Mucosa of rectum (tissue), 2 donors: ENCODE measurements around the gene YDJC.
"Not testable (repeated sequence)": the region's sequence is repeated elsewhere in the genome, so short reads cannot be mapped to it uniquely, and the experiment has no call there.

ENCODE experiments used
- H3K27ac ChIP-seq, 2 donors: one replicate each; pipeline ENCODE4 v1.7.0; 2013; ENCODE audit warnings: inconsistent platforms in 2 of 2, low read depth in 2 of 2, low read length in 2 of 2
- H3K27me3 ChIP-seq, 2 donors: one replicate each; pipeline ENCODE4 v1.7.0; 2013; ENCODE audit warnings: low read length in 2 of 2; ENCODE audit not compliant: control insufficient read depth in 2 of 2, insufficient read depth in 2 of 2
- H3K36me3 ChIP-seq, 2 donors: one replicate each; pipeline ENCODE4 v1.7.0; 2013; ENCODE audit warnings: low read length in 2 of 2; ENCODE audit not compliant: control insufficient read depth in 2 of 2, insufficient read depth in 2 of 2
- H3K4me1 ChIP-seq, 2 donors: one replicate each; pipeline ENCODE4 v1.7.0; 2013; ENCODE audit warnings: low read length in 2 of 2, mild to moderate bottlenecking in 1 of 2; ENCODE audit not compliant: control insufficient read depth in 2 of 2, insufficient read depth in 2 of 2
- H3K4me3 ChIP-seq, 2 donors: one replicate each; pipeline ENCODE4 v1.7.0; 2013; ENCODE audit warnings: low read length in 2 of 2
- H3K9ac ChIP-seq, 2 donors: one replicate each; pipeline ENCODE4 v1.7.0; 2013; ENCODE audit warnings: low read length in 2 of 2, low read depth in 1 of 2, mild to moderate bottlenecking in 1 of 2
- H3K9me3 ChIP-seq, 2 donors: one replicate each; pipeline ENCODE4 v1.7.0; 2013; ENCODE audit warnings: low read length in 2 of 2; ENCODE audit not compliant: control insufficient read depth in 2 of 2
- donor health status: healthy.
- donor health status: Normal muscosa, but diverticular disease.

Gene YDJC

DNA sequence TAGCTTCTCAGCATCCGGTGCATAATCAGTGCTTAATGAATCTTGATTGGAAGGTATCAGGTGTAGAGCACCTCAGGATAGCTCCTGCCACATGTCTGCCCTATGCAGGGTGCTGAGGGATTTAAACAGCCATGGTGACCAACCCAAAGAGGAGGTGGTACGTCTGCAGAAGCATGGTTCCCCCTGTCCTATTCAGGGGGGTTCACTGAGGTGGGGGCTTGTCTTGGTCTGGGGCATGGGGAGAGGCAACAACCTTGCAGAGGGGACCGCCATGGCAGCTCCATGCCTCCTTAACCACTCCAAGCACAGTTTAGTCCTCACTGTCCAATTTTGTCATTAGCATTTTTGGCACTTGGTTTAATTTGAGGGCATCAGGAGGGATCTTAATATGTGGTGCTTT, 37.4 kb downstream of the YDJC start:
- Histone ChIP-seq H3K4me1 (peaks cover 2 to 4% of the 10 kb centered on the region in 2 donors), H3K27me3 (no peaks in the 10 kb centered on the region), H3K4me3 (no peak overlapping the region), H3K36me3 (peaks cover 27 to 41% of the 10 kb centered on the region in 2 donors), H3K9me3 (no peaks in the 10 kb centered on the region), H3K9ac (no peak overlapping the region), H3K27ac (no peak overlapping the region)

DNA sequence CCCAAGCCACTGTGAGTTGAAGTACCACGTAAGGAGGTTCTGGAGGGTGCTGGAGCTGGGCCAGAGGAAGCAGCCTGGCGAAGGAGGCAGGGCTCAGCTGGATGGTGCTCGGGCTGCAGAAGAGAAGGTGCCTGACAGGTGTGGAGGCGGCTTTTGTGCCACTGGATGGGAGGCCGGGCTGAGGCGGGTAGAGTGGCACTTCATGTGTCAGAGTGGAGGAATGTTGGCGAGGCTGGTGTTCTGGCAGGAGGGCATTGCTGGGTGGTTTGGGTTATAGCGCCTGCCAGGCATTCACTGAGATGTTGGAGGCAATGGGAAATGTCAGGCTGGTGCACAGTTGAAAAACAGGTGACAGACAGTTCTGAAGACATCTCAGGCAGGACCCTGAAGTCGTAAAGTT, 38.1 kb downstream of the YDJC start:
- H3K4me1 ChIP-seq: peaks cover 2 to 6% of the 10 kb centered on the region in 2 donors
- no peak overlapping the region for H3K9ac ChIP-seq
- H3K4me3 ChIP-seq: no peak overlapping the region
- no peak overlapping the region for H3K27ac ChIP-seq
- H3K27me3 ChIP-seq: no peaks in the 10 kb centered on the region
- H3K36me3 ChIP-seq: peaks cover 27 to 41% of the 10 kb centered on the region in 2 donors
- H3K9me3 ChIP-seq: no peaks in the 10 kb centered on the region

DNA sequence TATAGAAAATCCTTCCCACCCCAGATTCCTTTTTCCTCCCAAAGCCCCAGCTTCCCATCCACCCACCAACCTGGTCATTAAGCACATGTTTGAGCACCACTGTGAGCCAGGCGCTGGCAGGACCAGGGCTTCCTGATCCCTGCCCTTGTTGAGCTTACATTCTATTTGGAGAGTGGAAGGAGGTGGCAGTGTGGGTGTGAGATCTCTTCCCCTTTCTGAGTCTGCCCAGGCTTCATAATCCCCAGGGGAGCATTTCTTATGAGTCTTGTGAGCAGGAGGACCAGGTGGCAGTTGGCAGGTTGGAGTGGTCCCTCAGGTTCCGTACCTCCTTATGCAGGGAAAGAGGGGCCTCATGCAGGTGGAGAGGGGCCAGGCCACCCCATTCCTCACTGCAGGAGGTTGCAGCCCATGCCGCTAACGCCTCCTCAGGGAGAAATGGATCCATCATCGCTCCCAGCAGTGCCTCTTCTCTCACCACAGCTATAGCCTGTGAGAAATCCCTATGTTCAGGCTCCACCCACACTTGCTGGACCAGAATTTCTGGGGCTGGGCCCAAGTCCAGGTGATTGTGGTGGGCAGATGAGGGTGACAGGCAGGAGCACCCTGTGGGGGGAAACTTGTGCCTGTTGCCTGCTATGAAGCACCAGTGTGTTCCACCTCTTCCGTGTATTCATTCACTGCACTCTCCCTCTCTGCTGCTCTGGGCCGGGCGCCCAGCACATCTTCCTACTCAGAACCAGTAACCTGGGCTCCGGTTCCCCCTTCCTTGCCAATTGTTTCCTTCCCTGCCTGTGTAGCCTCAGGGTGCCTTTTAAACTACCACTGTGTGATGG, 38.8 kb downstream of the YDJC start:
- H3K27ac ChIP-seq: no peak overlapping the region
- no peak overlapping the region for H3K4me3 ChIP-seq
- H3K4me1 ChIP-seq: peaks cover 2 to 6% of the 10 kb centered on the region in 2 donors
- no peaks in the 10 kb centered on the region for H3K27me3 ChIP-seq
- H3K9me3 ChIP-seq: no peaks in the 10 kb centered on the region
- H3K9ac ChIP-seq: no peak overlapping the region
- peaks cover 27 to 38% of the 10 kb centered on the region in 2 donors for H3K36me3 ChIP-seq

DNA sequence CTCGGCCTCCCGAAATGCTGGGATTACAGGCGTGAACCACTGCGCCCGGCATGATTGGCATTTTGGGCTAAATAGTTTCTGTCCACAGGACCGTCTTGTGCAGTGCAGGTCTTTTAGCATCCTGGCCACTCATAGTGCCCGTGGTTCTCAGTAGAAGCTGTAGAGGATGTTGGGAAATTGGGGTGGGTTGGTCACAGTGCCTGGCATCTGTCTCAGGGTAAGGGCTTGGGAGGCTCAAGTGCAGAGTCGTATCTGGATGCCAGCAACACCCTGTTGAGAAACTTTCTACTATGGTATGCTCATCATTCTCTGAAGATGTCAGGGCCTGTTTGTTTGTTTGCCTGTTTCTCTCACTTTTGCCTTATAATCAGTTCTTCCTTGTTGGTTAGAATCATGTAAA, 40.4 kb downstream of the YDJC start:
- Histone ChIP-seq H3K27me3 (no peaks in the 10 kb centered on the region), H3K9me3 (no peaks in the 10 kb centered on the region), H3K36me3 (peaks cover 17 to 28% of the 10 kb centered on the region in 2 donors), H3K27ac (no peak overlapping the region), H3K4me3 (no peak overlapping the region), H3K4me1 (peaks cover 2 to 6% of the 10 kb centered on the region in 2 donors), H3K9ac (no peak overlapping the region)

DNA sequence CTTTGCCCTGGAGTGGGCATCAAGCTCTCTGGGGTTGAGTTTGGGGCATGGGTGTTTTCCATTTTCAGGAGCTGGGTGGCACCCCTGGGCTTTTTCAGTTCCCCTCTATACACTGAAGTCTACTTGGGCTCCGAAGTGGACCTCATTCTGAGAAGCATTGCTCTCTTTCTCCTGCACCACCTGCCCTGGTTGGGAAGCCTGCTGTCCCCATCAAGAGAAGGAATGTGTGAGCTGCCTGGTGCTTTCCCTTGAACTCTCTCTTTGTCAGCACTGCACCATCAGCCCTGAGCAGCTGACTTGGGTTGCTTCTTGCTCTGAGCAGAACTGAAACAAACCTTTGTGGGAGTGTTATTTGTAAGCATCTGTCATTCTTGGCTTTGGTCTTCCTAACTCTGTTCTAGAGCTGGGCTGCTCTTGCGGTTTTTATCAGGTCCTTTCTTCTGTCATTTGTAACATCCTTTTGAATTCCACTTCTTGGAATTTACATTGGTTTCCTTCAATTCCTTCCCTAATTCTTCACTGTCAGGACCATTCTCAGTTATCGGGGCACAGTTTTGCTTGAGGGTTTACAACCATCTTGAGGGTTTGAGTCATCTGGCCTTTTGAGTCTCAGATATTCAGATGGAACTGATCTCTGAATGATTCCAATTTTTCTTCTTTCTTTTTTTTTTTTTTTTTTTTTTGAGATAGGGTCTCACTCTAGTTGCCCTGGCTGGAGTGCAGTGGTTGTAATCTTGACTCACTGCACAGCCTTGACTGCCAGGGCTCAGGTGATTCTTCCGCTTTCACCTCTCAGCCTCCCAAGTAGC, 41.8 kb downstream of the YDJC start:
- H3K36me3 ChIP-seq: peaks cover 4 to 17% of the 10 kb centered on the region in 2 donors
- peaks cover 2 to 6% of the 10 kb centered on the region in 2 donors for H3K4me1 ChIP-seq

DNA sequence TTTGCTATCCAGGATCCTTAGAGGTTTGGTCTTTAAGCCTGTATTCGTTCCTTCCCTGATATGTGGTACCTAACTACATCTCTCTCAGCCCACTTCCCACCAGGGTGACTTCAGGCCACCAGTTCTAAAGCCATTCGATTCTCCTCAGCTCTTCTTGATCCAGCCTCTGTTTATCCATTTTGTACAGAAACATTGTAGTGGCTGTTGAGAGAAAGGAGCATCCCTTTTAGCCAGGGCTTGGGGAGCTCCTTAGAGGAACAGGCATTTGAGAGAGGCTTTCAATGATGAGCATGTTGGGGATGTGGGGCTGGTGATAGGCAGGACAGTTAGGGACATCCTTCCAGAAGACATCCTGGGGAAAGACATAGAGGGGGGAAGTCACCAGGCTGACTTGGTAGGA, 44.4 kb downstream of the YDJC start:
- Histone ChIP-seq H3K27ac (no peak overlapping the region), H3K27me3 (no peaks in the 10 kb centered on the region)

More for the DNA sequence above, 41.8 kb downstream of the YDJC start:
- Histone ChIP-seq H3K9me3 (no peaks in the 10 kb centered on the region), H3K9ac (no peak overlapping the region), H3K27me3 (no peaks in the 10 kb centered on the region), H3K4me3 (no peak overlapping the region), H3K27ac (peak overlapping the region in 1 of 2 donors; percentile 5)

DNA sequence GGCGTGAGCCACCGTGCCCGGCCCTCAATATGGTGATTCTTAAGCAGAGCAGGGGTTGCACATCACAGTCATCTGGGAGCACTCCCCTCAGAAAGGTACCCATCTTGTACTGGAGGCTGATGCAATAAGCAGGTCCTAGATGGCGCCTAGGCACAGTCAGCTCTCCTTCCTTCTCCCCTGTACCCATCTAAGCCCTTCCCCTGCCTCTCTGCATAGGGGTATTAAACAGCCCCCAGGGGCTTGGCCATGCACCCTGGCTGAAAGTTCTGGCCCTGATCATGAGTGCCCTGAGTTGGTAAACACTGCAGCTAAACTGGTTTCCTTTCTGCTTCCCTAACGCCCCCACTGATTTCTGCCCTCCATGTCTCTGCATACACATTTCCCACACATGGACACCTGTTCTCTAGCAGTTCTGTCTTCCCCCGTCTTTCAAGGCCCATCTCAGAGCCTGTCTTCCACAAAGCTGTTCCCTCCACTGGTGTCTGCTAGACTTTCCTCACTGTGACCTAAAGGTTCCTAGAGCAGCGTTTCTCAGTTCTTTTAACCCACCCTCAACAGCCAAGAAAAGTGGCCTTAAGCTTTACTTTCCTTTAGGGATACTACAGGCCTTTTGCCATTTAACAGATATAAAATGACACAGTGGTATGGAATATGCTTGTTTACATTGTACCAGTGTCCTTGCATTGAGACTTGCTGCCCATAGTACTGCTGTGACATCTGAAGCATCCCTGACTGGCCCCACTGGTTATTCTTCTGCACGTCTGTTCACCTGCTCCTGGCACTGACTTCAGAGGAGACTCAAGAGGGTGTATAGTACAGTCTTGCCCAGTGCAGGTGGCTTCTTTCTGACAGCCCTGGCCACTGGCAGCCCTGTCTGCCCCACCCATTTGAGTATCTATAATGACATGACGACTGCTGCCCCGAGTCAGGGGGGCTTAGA, 46.8 kb downstream of the YDJC start:
- Histone ChIP-seq H3K4me3 (no peak overlapping the region), H3K9ac (no peak overlapping the region), H3K4me1 (peaks cover 6 to 11% of the 10 kb centered on the region in 2 donors), H3K36me3 (peaks cover 0 to 7% of the 10 kb centered on the region in 2 donors), H3K9me3 (no peaks in the 10 kb centered on the region), H3K27me3 (no peaks in the 10 kb centered on the region), H3K27ac (no peak overlapping the region)

More for the DNA sequence above, 44.4 kb downstream of the YDJC start:
- Histone ChIP-seq H3K9ac (no peak overlapping the region), H3K4me1 (peaks cover 0 to 6% of the 10 kb centered on the region in 2 donors), H3K4me3 (no peak overlapping the region), H3K36me3 (peaks cover 0 to 13% of the 10 kb centered on the region in 2 donors), H3K9me3 (no peaks in the 10 kb centered on the region)

DNA sequence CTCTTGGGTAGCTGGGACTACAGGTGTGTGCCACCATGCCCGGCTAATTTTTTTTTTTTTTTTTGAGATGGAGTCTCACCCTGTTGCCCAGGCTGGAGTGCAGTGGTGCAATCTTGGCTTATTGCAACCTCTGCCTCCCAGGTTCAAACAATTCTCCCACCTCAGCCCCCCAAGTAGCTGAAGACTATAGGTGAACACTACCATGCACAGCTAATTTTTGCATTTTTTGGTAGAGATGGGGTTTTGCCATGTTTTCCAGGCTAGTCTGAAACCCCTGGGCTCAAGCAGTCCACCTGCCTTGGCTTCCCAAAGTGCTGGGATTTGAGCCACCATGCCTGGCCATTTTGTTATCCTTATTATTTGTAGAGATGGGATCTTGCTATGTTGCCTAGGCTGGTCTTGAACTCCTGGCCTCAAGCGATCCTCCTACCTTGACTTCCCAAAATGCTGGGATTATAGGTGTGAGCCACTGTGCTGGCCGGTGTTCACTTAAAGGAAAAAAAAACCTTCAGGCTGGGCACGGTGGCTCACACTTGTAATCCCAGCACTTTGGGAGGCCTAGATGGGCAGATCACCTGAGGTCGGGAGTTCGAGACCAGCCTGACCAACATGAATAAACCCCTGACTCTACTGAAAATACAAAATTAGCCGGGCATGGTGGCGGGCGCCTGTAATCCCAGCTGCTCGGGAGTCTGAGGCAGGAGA, 48.7 kb downstream of the YDJC start:
- H3K9me3 ChIP-seq, H3K27me3 ChIP-seq, H3K36me3 ChIP-seq, H3K9ac ChIP-seq, H3K27ac ChIP-seq, H3K4me3 ChIP-seq: not testable (repeated sequence)
- peaks cover 8 to 10% of the 10 kb centered on the region in 2 donors for H3K4me1 ChIP-seq

DNA sequence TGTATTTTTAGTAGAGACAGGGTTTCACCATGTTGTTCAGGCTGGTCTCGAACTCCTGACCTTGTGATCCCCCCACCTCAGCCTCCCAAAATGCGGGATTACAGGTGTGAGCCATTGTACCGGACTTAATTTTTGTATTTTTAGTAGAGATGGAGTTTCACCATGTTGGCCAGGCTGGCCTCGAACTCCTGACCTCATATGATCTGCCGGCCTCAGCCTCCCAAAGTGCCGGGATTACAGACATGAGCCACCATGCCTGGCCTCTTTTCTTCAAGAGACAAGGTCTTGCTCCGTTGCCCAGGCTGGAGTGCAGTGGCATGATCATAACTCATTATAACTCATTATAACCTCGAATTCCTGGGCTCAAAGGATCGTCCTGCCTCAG, 49.2 kb downstream of the YDJC start:
- H3K36me3 ChIP-seq, H3K27ac ChIP-seq, H3K9me3 ChIP-seq, H3K4me3 ChIP-seq, H3K27me3 ChIP-seq, H3K9ac ChIP-seq: not testable (repeated sequence)
- peaks cover 8 to 10% of the 10 kb centered on the region in 2 donors for H3K4me1 ChIP-seq
